Activated naive CD8-positive, alpha-beta T cell treated with anti-CD3 and anti-CD28 coated beads, Interleukin-2, amount 50 U/mL, for 16 hours (primary cell): Measurements from ENCODE around the gene TAB2.
"Not testable (repeated sequence)": the region's sequence is repeated elsewhere in the genome, so short reads cannot be mapped to it uniquely, and the experiment has no call there.

ENCODE experiments used
- DNase-seq: peaks from one replicate; pipeline ENCODE4 v3.0.0-alpha.2; 2020; ENCODE audit warnings: low read depth, low spot score

Gene TAB2

GRCh38 chr6:149332602-149333265 is 15.2 kb downstream of the TAB2 start:
- no peak for DNase-seq

GRCh38 chr6:149333266-149333620 is 15.7 kb downstream of the TAB2 start:
- no peak for DNase-seq

- DNase-seq: no peak
Measured at GRCh38 chr6:149334201-149334600, 16.7 kb downstream of the TAB2 start.

- no peak for DNase-seq
Measured at GRCh38 chr6:149334682-149335160, 17.2 kb downstream of the TAB2 start.

- no peak for DNase-seq
Measured at GRCh38 chr6:149335924-149336608, 18.6 kb downstream of the TAB2 start.

- DNase-seq: no peak
Measured at GRCh38 chr6:149336609-149336928, 19.1 kb downstream of the TAB2 start.

GRCh38 chr6:149337320-149337719 is 19.8 kb downstream of the TAB2 start:
- no peak for DNase-seq

- DNase-seq: no peak
Measured at GRCh38 chr6:149340200-149340599, 22.7 kb downstream of the TAB2 start.

- no peak for DNase-seq
Measured at GRCh38 chr6:149342525-149342924, 25.0 kb downstream of the TAB2 start.

- no peak for DNase-seq
Measured at GRCh38 chr6:149343501-149343900, 26.0 kb downstream of the TAB2 start.

- DNase-seq: no peak
Measured at GRCh38 chr6:149346078-149346477, 28.6 kb downstream of the TAB2 start.

- DNase-seq: no peak
Measured at GRCh38 chr6:149347067-149347466, 29.6 kb downstream of the TAB2 start.

- not testable (repeated sequence) for DNase-seq
Measured at GRCh38 chr6:149349279-149349678, 31.8 kb downstream of the TAB2 start.

GRCh38 chr6:149354009-149354408 is 36.5 kb downstream of the TAB2 start:
- no peak for DNase-seq

GRCh38 chr6:149356081-149356750 is 38.7 kb downstream of the TAB2 start:
- no peak for DNase-seq

GRCh38 chr6:149357726-149358538 is 40.4 kb downstream of the TAB2 start:
- DNase-seq: no peak

- DNase-seq: no peak
Measured at GRCh38 chr6:149359440-149359839, 41.9 kb downstream of the TAB2 start.

- no peak for DNase-seq
Measured at GRCh38 chr6:149360536-149360935, 43.0 kb downstream of the TAB2 start.

- no peak for DNase-seq
Measured at GRCh38 chr6:149362289-149362688, 44.8 kb downstream of the TAB2 start.

GRCh38 chr6:149363154-149363553 is 45.6 kb downstream of the TAB2 start:
- no peak for DNase-seq

- DNase-seq: no peak
Measured at GRCh38 chr6:149364557-149364956, 47.0 kb downstream of the TAB2 start.

- DNase-seq: no peak
Measured at GRCh38 chr6:149365197-149365596, 47.7 kb downstream of the TAB2 start.
